ENCODE results near the gene EIF4A2. TPM values are rescaled to one million over a fixed set of nuclear protein-coding genes. Genes with fewer than 3 reads are reported as not detected.
A peak's percentile ranks its signal among the peaks of the same experiment; 100 is the strongest.

EIF4A2 gene
- total RNA-seq, result 527 to 559 TPM (median 548 TPM) in 3 replicates

GRCh38 chr3:186783058-186783730, at the start of gene EIF4A2:
Gene EIF4A2 (plus strand): TSS chr3:186783577. CDS start chr3:186783611, 34 bp downstream.
- TF ChIP-seq CTCF (IDR thresholded peaks at IDR 0.05; ENCODE audit: unreplicated experiment), result no peak
- Mint-ChIP-seq H3K27me3 (ENCODE audit: low read depth) (peaks cover 3% of the 10 kb centered on the region), H3K36me3 (peaks cover 35% of the 10 kb centered on the region), H3K4me3 (peak within 1 kb of the TSS; percentile 91), H3K27ac (peak within 1 kb of the TSS; percentile 98), H3K9me3 (no peaks in the 10 kb centered on the region), H3K4me1 (peaks cover 38% of the 10 kb centered on the region)
- peak; percentile 84 to 91 for DNase-seq (ENCODE audit: low spot score in 2 of 2, unreplicated experiment in 2 of 2)

DNA sequence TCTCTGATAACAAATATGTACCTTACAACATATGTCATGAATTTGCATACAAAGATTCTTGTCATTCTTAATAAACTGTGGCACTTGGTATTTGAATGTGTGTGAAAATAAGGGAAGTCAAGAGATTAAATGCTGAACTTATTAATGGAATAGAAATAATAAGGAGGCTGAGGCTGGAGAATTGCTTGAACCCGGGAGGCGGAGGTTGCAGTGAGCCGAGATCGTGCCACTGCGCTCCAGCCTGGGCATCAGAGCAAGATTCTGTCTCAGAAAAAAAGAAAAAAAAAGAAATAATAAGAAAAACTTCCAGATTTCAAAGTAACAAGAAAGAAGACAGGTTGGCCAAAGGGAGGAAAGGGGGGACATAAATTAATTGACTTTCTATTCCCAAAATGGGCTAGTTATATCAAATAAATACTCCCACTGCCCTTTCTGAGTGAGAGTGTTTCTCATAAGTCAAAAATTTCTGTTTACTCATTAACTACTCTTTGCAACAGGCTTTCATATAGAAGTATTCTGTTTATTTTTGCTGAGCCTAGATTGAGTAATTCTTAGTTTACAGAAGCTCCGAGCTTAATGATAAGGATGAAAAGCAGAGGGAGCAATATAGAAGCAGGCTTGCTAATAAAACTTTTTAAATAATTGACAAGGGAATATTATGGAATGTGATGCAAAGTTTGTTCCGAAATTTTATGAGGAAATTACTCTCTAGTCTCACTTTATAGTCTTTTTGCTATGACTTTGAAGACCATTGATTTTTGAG, 40.6 kb upstream of the EIF4A2 start:
- no peak for TF ChIP-seq CTCF (IDR thresholded peaks at IDR 0.05; ENCODE audit: unreplicated experiment)
- H3K27me3 Mint-ChIP-seq (ENCODE audit: low read depth), result peaks cover 22% of the 10 kb centered on the region
- no peak overlapping the region for H3K27ac Mint-ChIP-seq
- H3K4me1 Mint-ChIP-seq, result peaks cover 5% of the 10 kb centered on the region
- DNase-seq (ENCODE audit: low spot score in 2 of 2, unreplicated experiment in 2 of 2), result no peak
- no peaks in the 10 kb centered on the region for H3K9me3 Mint-ChIP-seq
- H3K4me3 Mint-ChIP-seq, result no peak overlapping the region
- no peaks in the 10 kb centered on the region for H3K36me3 Mint-ChIP-seq

- H3K27me3 Mint-ChIP-seq (ENCODE audit: low read depth), result peaks cover 22% of the 10 kb centered on the region
- no peak overlapping the region for H3K27ac Mint-ChIP-seq
- no peaks in the 10 kb centered on the region for H3K36me3 Mint-ChIP-seq
- DNase-seq (ENCODE audit: low spot score in 2 of 2, unreplicated experiment in 2 of 2), result no peak
- TF ChIP-seq CTCF (IDR thresholded peaks at IDR 0.05; ENCODE audit: unreplicated experiment), result no peak
- H3K9me3 Mint-ChIP-seq, result no peaks in the 10 kb centered on the region
- peaks cover 5% of the 10 kb centered on the region for H3K4me1 Mint-ChIP-seq
- H3K4me3 Mint-ChIP-seq, result no peak overlapping the region
These were observed 39.7 kb upstream of the EIF4A2 start for GRCh38 chr3:186743666-186744065.

DNA sequence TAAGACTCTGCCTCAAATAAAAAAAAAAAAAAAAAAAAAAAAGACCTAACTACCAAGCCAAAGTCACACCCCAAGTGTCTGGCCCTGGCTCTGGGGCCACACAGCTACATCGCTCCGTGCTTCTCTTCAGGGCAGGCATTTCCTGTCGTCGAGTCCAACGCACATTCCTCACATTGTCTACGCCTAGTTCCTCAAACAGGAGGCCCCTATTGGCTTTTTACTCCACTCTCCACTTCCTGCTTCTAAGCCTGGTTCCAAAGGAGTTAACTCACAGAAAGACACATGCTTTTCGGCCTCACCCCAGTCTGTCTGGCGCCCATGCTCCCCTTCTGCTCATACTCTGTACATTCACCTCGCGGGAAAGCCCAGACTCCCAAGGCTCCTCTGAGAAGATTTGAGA, 37.4 kb upstream of the EIF4A2 start:
- peak overlapping the region; percentile 84 for H3K27ac Mint-ChIP-seq
- peaks cover 10% of the 10 kb centered on the region for H3K27me3 Mint-ChIP-seq (ENCODE audit: low read depth)
- no peaks in the 10 kb centered on the region for H3K36me3 Mint-ChIP-seq
- DNase-seq (ENCODE audit: low spot score in 2 of 2, unreplicated experiment in 2 of 2), result no peak
- no peak overlapping the region for H3K4me3 Mint-ChIP-seq
- peaks cover 5% of the 10 kb centered on the region for H3K4me1 Mint-ChIP-seq
- H3K9me3 Mint-ChIP-seq, result no peaks in the 10 kb centered on the region
- TF ChIP-seq CTCF (IDR thresholded peaks at IDR 0.05; ENCODE audit: unreplicated experiment), result no peak

DNA sequence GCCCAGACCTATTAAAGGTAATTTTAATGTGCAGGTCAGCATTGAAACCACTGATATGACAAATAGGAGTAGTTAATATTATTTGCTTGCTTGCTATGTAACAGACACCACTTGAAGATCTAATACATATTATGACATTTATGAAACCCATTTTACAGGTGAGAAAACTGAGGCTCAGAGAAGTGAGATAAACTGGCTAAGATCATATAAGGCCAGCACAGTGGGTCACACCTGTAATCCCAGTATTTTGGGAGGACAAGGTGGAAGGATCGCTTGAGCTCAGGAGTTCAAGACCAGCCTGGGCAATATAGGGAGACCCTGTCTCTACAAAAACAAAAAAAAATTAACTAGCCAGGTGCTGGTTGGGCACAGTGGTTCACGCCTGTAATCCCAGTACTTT, 33.1 kb upstream of the EIF4A2 start:
- H3K4me3 Mint-ChIP-seq, result no peak overlapping the region
- peaks cover 2% of the 10 kb centered on the region for H3K27me3 Mint-ChIP-seq (ENCODE audit: low read depth)
- DNase-seq (ENCODE audit: low spot score in 2 of 2, unreplicated experiment in 2 of 2), result no peak
- H3K36me3 Mint-ChIP-seq, result no peaks in the 10 kb centered on the region
- H3K9me3 Mint-ChIP-seq, result no peaks in the 10 kb centered on the region
- H3K27ac Mint-ChIP-seq, result no peak overlapping the region
- no peak for TF ChIP-seq CTCF (IDR thresholded peaks at IDR 0.05; ENCODE audit: unreplicated experiment)
- peaks cover 8% of the 10 kb centered on the region for H3K4me1 Mint-ChIP-seq

Measured in mesothelial cell of epicardium (in vitro differentiated cells).